CD14-positive monocyte (primary cell): ENCODE measurements around the gene RIMS1. TPM values are rescaled to one million over a fixed set of nuclear protein-coding genes. Genes with fewer than 3 reads are reported as not detected.
"Not testable (repeated sequence)": the region's sequence is repeated elsewhere in the genome, so short reads cannot be mapped to it uniquely, and the experiment has no call there.

ENCODE experiments used
- DNase-seq, 3 donors: peaks; one replicate each; pipeline ENCODE4 v3.0.0-alpha.2; 2011 to 2022
- H2AFZ ChIP-seq: 2 replicates; pipeline ENCODE4 v1.6.0; 2012; ENCODE audit warnings: mild to moderate bottlenecking, low read depth, low read length, inconsistent platforms; ENCODE audit not compliant: insufficient read depth, poor library complexity, severe bottlenecking
- H3K27ac ChIP-seq, 2 donors: 1 replicate in 1 of 2; 2 replicates in 1 of 2; pipeline ENCODE4 v1.5.1; 2012 to 2013; ENCODE audit warnings: low read length in 2 of 2, control low read depth in 1 of 2, inconsistent platforms in 1 of 2, low read depth in 1 of 2, mild to moderate bottlenecking in 1 of 2
- H3K27me3 ChIP-seq, 2 donors: one replicate each; pipeline versions ENCODE4 v1.6.0 to v1.6.1; 2011 to 2013; ENCODE audit warnings: low read length in 2 of 2; ENCODE audit not compliant: control insufficient read depth in 2 of 2, insufficient read depth in 2 of 2
- H3K36me3 ChIP-seq, 2 donors: replicated peaks in 1 of 2; 1 replicate in 1 of 2; 2 replicates in 1 of 2; pipeline versions ENCODE4 v1.5.1 to v1.6.1; 2012 to 2013; ENCODE audit warnings: low read length in 2 of 2, control low read depth in 1 of 2, inconsistent platforms in 1 of 2, mild to moderate bottlenecking in 1 of 2; ENCODE audit not compliant: insufficient read depth in 2 of 2, control insufficient read depth in 1 of 2
- H3K4me1 ChIP-seq, 2 donors: 1 replicate in 1 of 2; 2 replicates in 1 of 2; pipeline versions ENCODE4 v1.5.1 to v1.6.1; 2012 to 2013; ENCODE audit warnings: low read length in 2 of 2, control low read depth in 1 of 2, inconsistent platforms in 1 of 2, mild to moderate bottlenecking in 1 of 2, moderate library complexity in 1 of 2; ENCODE audit not compliant: insufficient read depth in 2 of 2, control insufficient read depth in 1 of 2
- H3K4me2 ChIP-seq: replicated peaks from 2 replicates; pipeline ENCODE3; 2012; ENCODE audit warnings: low read length, moderate library complexity, mild to moderate bottlenecking; ENCODE audit not compliant: poor library complexity, severe bottlenecking; ENCODE audit errors: extremely low read depth
- H3K4me3 ChIP-seq, 3 experiments: fragments of 200-600 bp in 1 of 3; sonication (generic) in 1 of 3; replicated peaks in 1 of 3; 1 replicate in 2 of 3; 2 replicates in 1 of 3; pipeline ENCODE4 v1.5.1; 2011 to 2013; ENCODE audit warnings: low read length in 3 of 3, mild to moderate bottlenecking in 3 of 3, control low read depth in 2 of 3, low read depth in 2 of 3, inconsistent platforms in 1 of 3, moderate library complexity in 1 of 3
- H3K79me2 ChIP-seq: 2 replicates; pipeline ENCODE4 v1.6.0; 2012; ENCODE audit warnings: mild to moderate bottlenecking, control low read depth, inconsistent platforms, low read length, moderate library complexity; ENCODE audit not compliant: insufficient read depth
- H3K9ac ChIP-seq: 2 replicates; pipeline ENCODE4 v1.6.0; 2017; ENCODE audit warnings: low read length, mild to moderate bottlenecking; ENCODE audit not compliant: insufficient read depth, poor library complexity, severe bottlenecking
- H3K9me3 ChIP-seq, 2 donors: replicated peaks in 1 of 2; 1 replicate in 1 of 2; 2 replicates in 1 of 2; pipeline versions ENCODE4 v1.5.1 to v1.6.1; 2012 to 2013; ENCODE audit warnings: low read length in 2 of 2, control low read depth in 1 of 2; ENCODE audit not compliant: control insufficient read depth in 1 of 2, insufficient read depth in 1 of 2
- H4K20me1 ChIP-seq: 2 replicates; pipeline ENCODE4 v1.6.0; 2012; ENCODE audit warnings: mild to moderate bottlenecking, low read length, control low read depth, moderate library complexity; ENCODE audit not compliant: insufficient read depth
- H3K27ac Mint-ChIP-seq, 7 donors: one replicate each; pipeline ENCODE4 v1.8.0; 2020; ENCODE audit warnings: mild to moderate bottlenecking in 7 of 7, mixed read lengths in 7 of 7, moderate library complexity in 6 of 7, inconsistent platforms in 2 of 7
- H3K27me3 Mint-ChIP-seq, 3 donors: one replicate each; pipeline ENCODE4 v1.8.0; 2021 to 2022; ENCODE audit warnings: low read depth in 3 of 3, mild to moderate bottlenecking in 3 of 3, mixed read lengths in 3 of 3, moderate library complexity in 3 of 3, inconsistent platforms in 1 of 3
- H3K36me3 Mint-ChIP-seq, 2 donors: one replicate each; pipeline ENCODE4 v1.8.0; 2020; ENCODE audit warnings: mixed read lengths in 2 of 2, inconsistent platforms in 1 of 2, mild to moderate bottlenecking in 1 of 2
- H3K4me1 Mint-ChIP-seq: one replicate; pipeline ENCODE4 v1.8.0; 2020; ENCODE audit warnings: mild to moderate bottlenecking, mixed read lengths
- H3K4me3 Mint-ChIP-seq, 2 donors: one replicate each; pipeline ENCODE4 v1.8.0; 2020; ENCODE audit warnings: mild to moderate bottlenecking in 2 of 2, mixed read lengths in 2 of 2, moderate library complexity in 1 of 2
- H3K9me3 Mint-ChIP-seq, 7 donors: one replicate each; pipeline ENCODE4 v1.8.0; 2020 to 2022; ENCODE audit warnings: mixed read lengths in 7 of 7, mild to moderate bottlenecking in 6 of 7, moderate library complexity in 6 of 7, inconsistent platforms in 2 of 7
- WGBS: methylation state at CpG from one replicate; pipeline ENCODE4 v1.1.5; 2013; ENCODE audit warnings: missing lambda C conversion rate; ENCODE audit not compliant: insufficient coverage; 5-methylcytosine and 5-hydroxymethylcytosine counted together
- intact Hi-C, 2 donors: fragments of 100-400 bp; cut with micrococcal nuclease; formaldehyde crosslinking; loops; one replicate each; pipeline versions ENCODE4 v1.15.0 to v1.15.1; 2023
- polyA plus RNA-seq, 3 donors: library from polyadenylated mRNA; depleted of rRNA in 1 of 3; unstranded in 2 of 3; stranded (reverse) in 1 of 3; fragments of 300-500 nt in 2 of 3; fragments of >200 nt in 1 of 3; fragmentation: Illumina TruSeq in 2 of 3; gene quantifications; 1 replicate in 2 of 3; 2 replicates in 1 of 3; pipeline ENCODE4 v1.2.3, GENCODE V29; 2012 to 2021
- TF ChIP-seq, protein P1 (sequence below): fragments of 200-600 bp; IDR thresholded peaks from one replicate; pipeline ENCODE4 v1.8.0; 2022; ENCODE audit warnings: antibody characterized with exemption, mild to moderate bottlenecking

The RIMS1 gene
- polyA plus RNA-seq, 3 donors, result not detected

- H3K36me3 Mint-ChIP-seq, result no peaks in the 10 kb centered on the region
- Histone ChIP-seq H3K4me2 (no peak overlapping the region), H3K9ac (no peak overlapping the region), H4K20me1 (no peaks in the 10 kb centered on the region), H3K4me3 (no peak overlapping the region), H3K9me3 (no peaks in the 10 kb centered on the region), H3K27me3 (no peaks in the 10 kb centered on the region), H3K36me3 (no peaks in the 10 kb centered on the region), H3K27ac (no peak overlapping the region), H3K4me1 (no peaks in the 10 kb centered on the region), H2AFZ (no peak overlapping the region), H3K79me2 (no peaks in the 10 kb centered on the region)
- no peaks in the 10 kb centered on the region for H3K9me3 Mint-ChIP-seq
- WGBS, result no CpG with 5 or more reads among the region's 4 CpGs
- TF ChIP-seq, protein P1, sequence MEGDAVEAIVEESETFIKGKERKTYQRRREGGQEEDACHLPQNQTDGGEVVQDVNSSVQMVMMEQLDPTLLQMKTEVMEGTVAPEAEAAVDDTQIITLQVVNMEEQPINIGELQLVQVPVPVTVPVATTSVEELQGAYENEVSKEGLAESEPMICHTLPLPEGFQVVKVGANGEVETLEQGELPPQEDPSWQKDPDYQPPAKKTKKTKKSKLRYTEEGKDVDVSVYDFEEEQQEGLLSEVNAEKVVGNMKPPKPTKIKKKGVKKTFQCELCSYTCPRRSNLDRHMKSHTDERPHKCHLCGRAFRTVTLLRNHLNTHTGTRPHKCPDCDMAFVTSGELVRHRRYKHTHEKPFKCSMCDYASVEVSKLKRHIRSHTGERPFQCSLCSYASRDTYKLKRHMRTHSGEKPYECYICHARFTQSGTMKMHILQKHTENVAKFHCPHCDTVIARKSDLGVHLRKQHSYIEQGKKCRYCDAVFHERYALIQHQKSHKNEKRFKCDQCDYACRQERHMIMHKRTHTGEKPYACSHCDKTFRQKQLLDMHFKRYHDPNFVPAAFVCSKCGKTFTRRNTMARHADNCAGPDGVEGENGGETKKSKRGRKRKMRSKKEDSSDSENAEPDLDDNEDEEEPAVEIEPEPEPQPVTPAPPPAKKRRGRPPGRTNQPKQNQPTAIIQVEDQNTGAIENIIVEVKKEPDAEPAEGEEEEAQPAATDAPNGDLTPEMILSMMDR, result no peak
- H3K4me3 Mint-ChIP-seq, result no peak overlapping the region
- no peaks in the 10 kb centered on the region for H3K27me3 Mint-ChIP-seq
- H3K27ac Mint-ChIP-seq, result no peak overlapping the region
- no peak for DNase-seq
- intact Hi-C loops, result no loop called here
- H3K4me1 Mint-ChIP-seq, result no peaks in the 10 kb centered on the region
Measured at GRCh38 chr6:72324591-72324990, 438.2 kb downstream of the RIMS1 start.

GRCh38 chr6:72328775-72329174, 442.4 kb downstream of the RIMS1 start:
- TF ChIP-seq, protein P1, result no peak
- H3K36me3 ChIP-seq, result no peaks in the 10 kb centered on the region
- no peak overlapping the region for H3K4me3 ChIP-seq
- no peaks in the 10 kb centered on the region for H3K27me3 ChIP-seq
- H3K9ac ChIP-seq, result no peak overlapping the region
- H3K9me3 ChIP-seq, result no peaks in the 10 kb centered on the region
- intact Hi-C loops, result no loop called here
- H2AFZ ChIP-seq, result no peak overlapping the region
- no peaks in the 10 kb centered on the region for H3K36me3 Mint-ChIP-seq
- no peaks in the 10 kb centered on the region for H3K27me3 Mint-ChIP-seq
- H3K9me3 Mint-ChIP-seq, result no peaks in the 10 kb centered on the region
- WGBS, result no CpG with 5 or more reads among the region's 1 CpG
- H3K27ac ChIP-seq, result no peak overlapping the region
- H3K4me1 ChIP-seq, result no peaks in the 10 kb centered on the region
- H3K27ac Mint-ChIP-seq, result no peak overlapping the region
- H3K79me2 ChIP-seq, result no peaks in the 10 kb centered on the region
- H3K4me1 Mint-ChIP-seq, result no peaks in the 10 kb centered on the region
- no peaks in the 10 kb centered on the region for H4K20me1 ChIP-seq
- H3K4me3 Mint-ChIP-seq, result no peak overlapping the region
- H3K4me2 ChIP-seq, result no peak overlapping the region
- DNase-seq, result no peak

DNA sequence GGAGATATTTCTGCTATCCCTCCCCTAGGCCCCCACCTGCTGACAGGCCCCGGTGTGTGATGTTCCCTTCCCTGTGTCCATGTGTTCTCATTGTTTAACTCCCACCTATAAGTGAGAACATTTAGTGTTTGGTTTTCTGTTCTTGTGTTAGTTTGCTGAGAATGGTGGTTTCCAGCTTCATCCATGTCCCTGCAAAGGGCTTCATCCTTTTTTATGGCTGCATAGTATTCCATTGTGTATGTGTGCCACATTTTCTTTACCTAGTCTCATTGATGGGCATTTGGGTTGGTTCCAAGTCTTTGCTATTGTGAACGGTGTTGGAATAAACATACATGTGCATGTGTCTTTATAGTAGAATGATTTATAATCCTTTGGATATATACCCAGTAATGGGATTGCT, 448.9 kb downstream of the RIMS1 start:
- DNase-seq, H3K4me1 ChIP-seq, H3K4me2 ChIP-seq, H2AFZ ChIP-seq, H3K27me3 Mint-ChIP-seq, H3K36me3 Mint-ChIP-seq, H3K79me2 ChIP-seq, H3K4me1 Mint-ChIP-seq, H3K4me3 ChIP-seq, H3K36me3 ChIP-seq, H3K9me3 Mint-ChIP-seq, H3K9ac ChIP-seq, H3K27me3 ChIP-seq, intact Hi-C loops, H4K20me1 ChIP-seq, H3K9me3 ChIP-seq, H3K4me3 Mint-ChIP-seq, H3K27ac Mint-ChIP-seq, H3K27ac ChIP-seq: not testable (repeated sequence)
- WGBS, result no CpG with 5 or more reads among the region's 2 CpGs
